OCI-LY7 (cell line): ENCODE data around the gene SEBOX. TPM values are rescaled to one million over a fixed set of nuclear protein-coding genes. Genes with fewer than 3 reads are reported as not detected.

ENCODE experiments used
- BruUV-seq: library from RNA; stranded (reverse); fragments of 400-500 nt; replicated peaks from 2 replicates; lab custom pipeline; 2021; lab: Mats Ljungman, UMichigan
- CTCF ChIA-PET: fragments of 300-600 bp; sonication (Branson Sonifier 250); formaldehyde crosslinking; loops from one replicate; lab custom pipeline; 2022; ENCODE audit warnings: antibody characterized with exemption; ENCODE audit not compliant: unreplicated experiment; lab: Charles Lee
- POLR2A ChIA-PET: fragments of 300-600 bp; sonication (Branson Sonifier 250); formaldehyde crosslinking; loops from one replicate; lab custom pipeline; 2022; ENCODE audit warnings: antibody characterized with exemption; lab: Charles Lee
- DNase-seq: peaks from one replicate; pipeline ENCODE4 v3.0.0-alpha.2; 2015; ENCODE audit warnings: low spot score
- H2AFZ ChIP-seq: fragments of 200-600 bp; sonication (generic), shearing (Covaris generic); 2 replicates; pipeline ENCODE4 v1.6.1; 2014; ENCODE audit warnings: mild to moderate bottlenecking, antibody characterized with exemption, low read length, moderate library complexity
- H3K27ac ChIP-seq: fragments of 200-600 bp; sonication (generic); 2 replicates; pipeline ENCODE4 v1.5.1; 2014; ENCODE audit warnings: mixed run types, low read depth, mild to moderate bottlenecking, moderate library complexity, low read length, inconsistent platforms; ENCODE audit not compliant: poor library complexity, severe bottlenecking
- H3K36me3 ChIP-seq: fragments of 200-600 bp; sonication (generic); 2 replicates; pipeline ENCODE4 v1.6.1; 2014; ENCODE audit warnings: mild to moderate bottlenecking, antibody characterized with exemption, low read length, moderate library complexity, mixed read lengths; ENCODE audit not compliant: insufficient read depth
- H3K4me1 ChIP-seq: fragments of 200-600 bp; sonication (generic); 2 replicates; pipeline ENCODE4 v1.5.1; 2014; ENCODE audit warnings: mild to moderate bottlenecking, low read length; ENCODE audit not compliant: insufficient read depth, poor library complexity, severe bottlenecking
- H3K4me2 ChIP-seq: fragments of 200-600 bp; sonication (generic); 2 replicates; pipeline ENCODE4 v1.6.1; 2014; ENCODE audit warnings: mild to moderate bottlenecking, low read length
- H3K4me3 ChIP-seq: fragments of 200-600 bp; sonication (generic); 2 replicates; pipeline ENCODE4 v1.5.1; 2014; ENCODE audit warnings: mild to moderate bottlenecking, low read depth, low read length; ENCODE audit not compliant: poor library complexity, severe bottlenecking
- H3K79me2 ChIP-seq: fragments of 200-600 bp; sonication (generic); 2 replicates; pipeline ENCODE4 v1.6.1; 2016; ENCODE audit warnings: low read depth, mild to moderate bottlenecking, low read length, moderate library complexity, mixed read lengths; ENCODE audit not compliant: insufficient read depth
- H3K9me2 ChIP-seq: fragments of 200-600 bp; sonication (generic); 2 replicates; pipeline ENCODE4 v1.6.1; 2016; ENCODE audit warnings: mild to moderate bottlenecking, low read length, mixed read lengths; ENCODE audit not compliant: insufficient read depth
- H3K9me3 ChIP-seq: fragments of 200-600 bp; sonication (generic); 2 replicates; pipeline ENCODE4 v1.6.1; 2014; ENCODE audit warnings: mild to moderate bottlenecking, mixed run types, low read length, mixed read lengths
- H4K20me1 ChIP-seq: fragments of 200-600 bp; sonication (generic); 2 replicates; pipeline ENCODE4 v1.6.1; 2014; ENCODE audit warnings: mild to moderate bottlenecking, antibody characterized with exemption, low read length, moderate library complexity, mixed read lengths; ENCODE audit not compliant: insufficient read depth
- CTCF ChIP-seq: fragments of 200-600 bp; sonication (generic); conservative IDR thresholded peaks from 2 replicates; pipeline ENCODE4 v1.5.1; 2014; ENCODE audit warnings: mild to moderate bottlenecking, antibody characterized with exemption, low read length, moderate library complexity, mixed read lengths
- EZH2phosphoT487 ChIP-seq: fragments of 200-600 bp; sonication (generic); IDR thresholded peaks from 2 replicates; pipeline ENCODE4 v1.6.1; 2018; ENCODE audit warnings: low read depth, borderline replicate concordance, mild to moderate bottlenecking, mixed run types, antibody characterized with exemption, low read length, moderate library complexity, mixed read lengths
- intact Hi-C: fragments of 100-400 bp; cut with micrococcal nuclease; formaldehyde crosslinking; loops from one replicate; pipeline ENCODE4 v1.10.0; 2022; ENCODE audit not compliant: unreplicated experiment
- total RNA-seq, 2 experiments: library from RNA; depleted of rRNA in 1 of 2; stranded (reverse); fragments of >200 nt in 1 of 2; shearing (Covaris generic) in 1 of 2; gene quantifications; 2 replicates each; pipeline ENCODE4 v1.2.3, GENCODE V29; 2014 to 2022

The SEBOX gene
- total RNA-seq, 2 experiments from 2014 or later = not detected

DNA sequence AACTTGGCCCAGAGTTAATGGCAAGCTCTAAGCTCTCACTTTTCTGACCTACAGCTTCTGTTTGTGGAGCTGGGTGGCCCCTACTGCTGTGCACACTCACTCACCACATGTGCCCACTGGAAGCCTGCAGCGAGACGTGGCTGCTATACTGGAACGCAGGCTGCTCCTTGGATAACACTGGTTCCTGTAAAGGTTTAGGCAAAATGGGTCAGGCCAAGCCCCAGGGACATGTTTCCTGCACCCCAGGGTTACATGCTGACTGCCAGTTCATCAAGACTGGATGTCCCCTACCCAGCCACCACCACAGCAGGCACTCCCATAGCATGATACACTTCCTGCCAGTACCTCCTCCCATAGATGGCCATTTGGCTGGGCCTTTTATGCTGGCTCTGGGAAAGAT, 16.0 kb downstream of the SEBOX start:
- Histone ChIP-seq H3K27ac (no peak overlapping the region), H3K79me2 (no peaks in the 10 kb centered on the region), H3K9me2 (no peaks in the 10 kb centered on the region), H3K4me1 (peaks cover 14% of the 10 kb centered on the region), H2AFZ (no peak overlapping the region), H3K4me3 (no peak overlapping the region), H4K20me1 (no peaks in the 10 kb centered on the region), H3K36me3 (peaks cover 97% of the 10 kb centered on the region), H3K4me2 (no peak overlapping the region), H3K9me3 (no peaks in the 10 kb centered on the region)
- TF ChIP-seq CTCF (no peak), EZH2phosphoT487 (no peak)
- BruUV-seq = no TSS peak
- ChIA-PET CTCF (no interaction called here), POLR2A (interaction anchor here (0.6 to 1.4 kb wide), 2 partner anchors 13 to 422 kb away, joined by 3 read pairs; partner anchors contain the start of genes IFT20 and TNFAIP1)
- intact Hi-C loops = no loop called here
- no peak for DNase-seq

DNA sequence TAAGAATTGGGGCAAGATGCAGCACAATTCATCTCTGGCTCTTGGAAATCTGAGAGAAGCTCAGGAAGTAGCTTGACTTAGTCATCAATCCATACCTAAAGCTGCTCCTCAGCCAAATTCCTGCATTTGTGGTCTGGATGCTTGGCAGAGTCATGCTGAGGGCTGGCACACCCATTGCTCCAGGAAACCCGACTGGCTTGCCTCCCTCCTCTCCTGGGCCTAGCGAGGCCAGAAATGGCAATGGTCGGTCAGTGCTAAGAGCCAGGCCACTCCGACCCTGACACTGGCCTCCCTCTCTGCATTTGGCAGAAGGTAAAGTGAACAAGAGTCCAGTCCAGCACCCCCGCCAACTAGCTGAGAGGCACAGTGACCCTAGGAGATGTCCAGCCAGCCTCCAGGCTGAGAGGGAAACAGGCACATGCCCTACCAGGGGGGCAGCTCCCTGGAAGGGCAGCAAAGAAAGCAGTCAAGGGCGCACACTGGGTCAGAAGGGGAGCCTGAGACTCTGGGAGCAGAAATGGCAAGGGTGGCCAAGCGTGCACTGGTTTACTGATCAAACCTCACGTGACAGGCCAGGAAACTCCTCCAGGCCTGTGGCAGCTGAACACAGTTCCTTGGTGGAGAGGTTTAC, 17.6 kb downstream of the SEBOX start:
- BruUV-seq = TSS peak; percentile 42
- H3K27ac ChIP-seq = no peak overlapping the region
- H3K79me2 ChIP-seq = no peaks in the 10 kb centered on the region
- H3K4me3 ChIP-seq = no peak overlapping the region
- no peaks in the 10 kb centered on the region for H3K9me3 ChIP-seq
- POLR2A ChIA-PET = interaction anchor here (0.9 kb wide), 1 partner anchor 10 kb away, joined by 3 read pairs; the partner anchor contains the start of gene POLDIP2
- intact Hi-C loops = no loop called here
- H4K20me1 ChIP-seq = no peaks in the 10 kb centered on the region
- H3K4me2 ChIP-seq = no peak overlapping the region
- CTCF ChIA-PET = no interaction called here
- H3K4me1 ChIP-seq = peaks cover 30% of the 10 kb centered on the region
- H3K9me2 ChIP-seq = no peaks in the 10 kb centered on the region
- TF ChIP-seq CTCF (no peak), EZH2phosphoT487 (no peak)
- no peak overlapping the region for H2AFZ ChIP-seq
- peaks cover 93% of the 10 kb centered on the region for H3K36me3 ChIP-seq
- DNase-seq = no peak

GRCh38 chr17:28346746-28347246, 18.2 kb downstream of the SEBOX start:
- no peak overlapping the region for H3K4me3 ChIP-seq
- intact Hi-C loops = no loop called here
- no peaks in the 10 kb centered on the region for H3K9me2 ChIP-seq
- no peak overlapping the region for H3K27ac ChIP-seq
- H2AFZ ChIP-seq = no peak overlapping the region
- no peak overlapping the region for H3K4me2 ChIP-seq
- H3K36me3 ChIP-seq = peaks cover 93% of the 10 kb centered on the region
- no peaks in the 10 kb centered on the region for H3K79me2 ChIP-seq
- no TSS peak for BruUV-seq
- DNase-seq = no peak
- H4K20me1 ChIP-seq = no peaks in the 10 kb centered on the region
- H3K4me1 ChIP-seq = peaks cover 32% of the 10 kb centered on the region
- TF ChIP-seq CTCF = peak; percentile 59
- no peak for TF ChIP-seq EZH2phosphoT487
- ChIA-PET CTCF (no interaction called here), POLR2A (interaction anchor here (0.9 kb wide), 1 partner anchor 11 kb away, joined by 3 read pairs; the partner anchor contains the start of gene POLDIP2)
- no peaks in the 10 kb centered on the region for H3K9me3 ChIP-seq
